IPS DF 4.7 (cell line): ENCODE results near the gene KRTAP5-9.
"Not testable (repeated sequence)": the region's sequence is repeated elsewhere in the genome, so short reads cannot be mapped to it uniquely, and the experiment has no call there.

Source experiments
- DNase-seq: peaks from one replicate; pipeline ENCODE4 v3.0.0-alpha.2; 2013; ENCODE audit warnings: low spot score; ENCODE audit errors: extremely low read depth

KRTAP5-9 gene

DNA sequence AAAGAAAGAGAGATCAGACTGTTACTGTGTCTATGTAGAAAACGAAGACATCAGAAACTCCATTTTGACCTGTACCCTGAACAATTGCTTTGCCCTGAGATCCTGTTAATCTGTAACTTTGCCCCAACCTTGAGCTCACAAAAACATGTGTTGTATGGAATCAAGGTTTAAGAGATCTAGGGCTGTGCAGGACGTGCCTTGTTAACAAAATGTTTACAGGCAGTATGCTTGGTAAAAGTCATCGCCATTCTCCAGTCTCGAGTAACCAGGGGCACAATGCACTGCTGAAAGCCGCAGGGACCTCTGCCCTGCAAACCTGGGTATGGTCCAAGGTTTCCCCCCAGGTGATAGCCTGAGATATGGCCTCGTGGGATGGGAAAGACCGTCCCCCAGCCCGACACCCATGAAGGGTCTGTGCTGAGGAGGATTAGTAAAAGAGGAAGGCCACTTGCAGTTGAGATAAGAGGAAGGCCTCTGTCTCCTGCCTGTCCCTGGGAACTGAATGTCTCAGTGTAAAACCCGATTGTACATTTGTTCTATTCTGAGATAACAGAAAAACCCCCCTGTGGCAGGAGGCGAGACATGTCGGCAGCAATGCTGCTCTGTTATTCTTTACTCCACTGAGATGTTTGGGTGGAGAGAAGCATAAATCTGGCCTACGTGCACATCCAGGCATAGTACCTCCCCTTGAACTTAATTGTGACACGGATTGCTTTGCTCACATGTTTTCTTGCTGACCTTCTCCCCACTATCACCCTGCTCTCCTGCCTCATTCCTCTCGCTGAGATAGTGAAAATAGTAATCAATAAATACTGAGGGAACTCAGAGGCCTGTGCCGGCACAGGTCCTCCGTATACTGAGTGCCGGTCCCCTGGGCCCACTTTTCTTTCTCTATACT is 13.3 kb upstream of the KRTAP5-9 start:
- DNase-seq = not testable (repeated sequence)

DNA sequence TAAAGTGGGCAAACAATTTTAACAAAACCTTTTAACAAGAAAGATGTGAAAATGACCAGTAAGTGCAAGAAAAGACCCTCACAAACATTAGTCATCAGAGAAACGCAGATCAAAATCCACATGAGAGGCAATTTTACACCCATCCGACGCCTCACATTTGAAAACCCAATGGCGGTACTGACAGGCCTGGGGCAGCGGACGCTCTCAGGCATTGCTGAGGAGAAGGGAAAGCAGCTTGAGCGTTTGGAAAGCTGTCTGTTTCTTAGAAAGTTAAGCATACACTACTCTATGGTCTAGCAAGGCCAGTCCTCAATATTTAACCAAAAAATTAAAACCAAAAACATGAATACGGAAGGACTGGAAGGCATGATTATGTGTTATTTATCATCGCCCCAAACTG is 12.4 kb upstream of the KRTAP5-9 start:
- no peak for DNase-seq

DNA sequence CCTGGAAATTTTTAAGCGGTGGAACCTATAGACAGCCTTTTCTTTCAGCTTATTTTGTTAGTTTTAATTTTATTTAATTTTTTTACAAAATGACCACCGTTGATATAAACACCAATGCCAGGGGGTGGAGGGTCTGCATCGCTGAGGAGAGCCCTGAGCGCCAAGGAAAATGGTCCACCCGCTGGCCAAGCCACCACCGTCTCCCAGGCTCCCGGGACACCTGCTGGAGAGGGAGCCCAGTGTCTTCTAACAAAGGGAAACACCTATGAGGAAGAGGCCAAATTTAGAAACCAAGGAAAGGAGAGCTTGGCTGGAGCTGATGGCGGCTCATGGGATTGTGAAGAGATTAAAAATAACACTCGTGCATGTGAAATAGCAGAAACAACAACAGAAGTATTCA is 10.7 kb upstream of the KRTAP5-9 start:
- no peak for DNase-seq

DNA sequence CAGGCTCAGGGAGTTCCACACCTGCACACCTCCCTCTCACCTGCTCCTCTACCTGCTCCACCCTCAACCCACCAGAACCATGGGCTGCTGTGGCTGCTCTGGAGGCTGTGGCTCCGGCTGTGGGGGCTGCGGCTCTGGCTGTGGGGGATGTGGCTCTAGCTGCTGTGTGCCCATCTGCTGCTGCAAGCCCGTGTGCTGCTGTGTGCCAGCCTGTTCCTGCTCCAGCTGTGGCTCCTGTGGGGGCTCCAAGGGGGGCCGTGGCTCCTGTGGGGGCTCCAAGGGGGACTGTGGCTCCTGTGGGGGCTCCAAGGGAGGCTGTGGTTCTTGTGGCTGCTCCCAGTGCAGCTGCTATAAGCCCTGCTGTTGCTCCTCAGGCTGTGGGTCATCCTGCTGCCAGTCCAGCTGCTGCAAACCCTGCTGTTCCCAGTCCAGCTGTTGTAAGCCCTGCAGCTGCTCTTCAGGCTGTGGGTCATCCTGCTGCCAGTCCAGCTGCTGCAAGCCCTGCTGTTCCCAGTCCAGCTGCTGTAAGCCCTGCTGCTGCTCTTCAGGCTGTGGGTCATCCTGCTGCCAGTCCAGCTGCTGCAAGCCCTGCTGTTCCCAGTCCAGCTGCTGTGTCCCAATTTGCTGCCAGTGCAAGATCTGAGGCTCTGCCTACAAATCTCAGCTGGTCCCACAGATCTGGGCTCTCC is 10.1 kb upstream of the KRTAP5-9 start, which contains the start of gene KRTAP5-8:
Gene KRTAP5-8, plus strand, starts transcription at position 49 of the 689 bp plus-strand sequence. Its CDS starts 31 bp downstream, at position 80.
- not testable (repeated sequence) for DNase-seq

DNA sequence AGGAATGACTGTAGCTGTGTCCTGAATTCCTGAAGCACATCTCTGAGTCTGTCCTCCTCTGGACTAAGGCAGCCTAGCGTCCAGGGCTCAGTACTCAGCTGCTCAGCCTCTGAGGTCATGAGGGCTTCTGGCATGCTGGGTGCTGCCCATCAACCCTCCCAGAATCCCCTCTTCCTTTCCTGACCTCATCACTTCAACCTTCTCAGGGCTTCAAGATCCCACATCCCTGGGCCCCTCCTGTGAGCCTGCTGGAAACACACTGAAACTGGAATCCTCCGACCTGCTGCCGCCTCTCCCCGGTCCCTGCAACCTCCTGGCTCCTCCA is 9.6 kb upstream of the KRTAP5-9 start:
- no peak for DNase-seq

DNA sequence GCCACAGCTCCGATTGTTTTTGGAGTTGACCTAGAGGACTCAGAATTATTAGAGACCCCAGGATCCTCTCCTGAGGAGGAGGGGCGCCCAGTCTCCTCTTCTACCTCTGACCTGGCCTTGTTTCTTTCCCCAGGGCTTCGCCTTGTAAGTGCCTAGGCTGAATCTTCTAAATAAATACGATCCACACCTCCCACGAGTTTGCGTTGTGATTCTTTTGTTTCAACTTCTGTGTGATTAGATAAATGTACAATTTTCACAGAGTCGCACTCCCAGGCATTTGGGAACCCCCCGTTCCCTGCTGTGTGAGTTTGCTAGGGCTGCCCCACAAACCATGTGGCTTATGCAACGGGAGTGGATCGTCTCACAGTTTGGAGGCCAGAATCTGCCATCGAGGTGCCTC is 9.2 kb upstream of the KRTAP5-9 start:
- no peak for DNase-seq

DNA sequence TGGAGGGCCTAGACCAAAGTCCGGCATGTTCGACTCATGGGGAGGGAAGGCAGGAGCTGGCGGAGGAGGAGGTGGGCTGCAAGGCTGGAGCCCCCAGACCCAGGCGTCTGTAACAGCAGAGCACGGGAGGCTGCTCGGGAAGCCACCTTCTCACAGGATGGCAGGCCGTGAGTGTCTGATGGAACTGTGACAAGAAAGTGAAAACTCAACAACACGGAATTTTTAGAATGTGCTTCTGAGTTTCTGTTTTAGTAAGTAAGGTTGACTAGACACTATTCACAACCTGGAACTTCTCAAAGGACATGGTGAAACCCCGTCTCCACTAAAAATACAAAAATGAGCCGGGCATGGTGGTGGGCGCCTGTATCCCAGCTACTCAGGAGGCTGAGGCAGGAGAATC is 8.2 kb upstream of the KRTAP5-9 start:
- not testable (repeated sequence) for DNase-seq

DNA sequence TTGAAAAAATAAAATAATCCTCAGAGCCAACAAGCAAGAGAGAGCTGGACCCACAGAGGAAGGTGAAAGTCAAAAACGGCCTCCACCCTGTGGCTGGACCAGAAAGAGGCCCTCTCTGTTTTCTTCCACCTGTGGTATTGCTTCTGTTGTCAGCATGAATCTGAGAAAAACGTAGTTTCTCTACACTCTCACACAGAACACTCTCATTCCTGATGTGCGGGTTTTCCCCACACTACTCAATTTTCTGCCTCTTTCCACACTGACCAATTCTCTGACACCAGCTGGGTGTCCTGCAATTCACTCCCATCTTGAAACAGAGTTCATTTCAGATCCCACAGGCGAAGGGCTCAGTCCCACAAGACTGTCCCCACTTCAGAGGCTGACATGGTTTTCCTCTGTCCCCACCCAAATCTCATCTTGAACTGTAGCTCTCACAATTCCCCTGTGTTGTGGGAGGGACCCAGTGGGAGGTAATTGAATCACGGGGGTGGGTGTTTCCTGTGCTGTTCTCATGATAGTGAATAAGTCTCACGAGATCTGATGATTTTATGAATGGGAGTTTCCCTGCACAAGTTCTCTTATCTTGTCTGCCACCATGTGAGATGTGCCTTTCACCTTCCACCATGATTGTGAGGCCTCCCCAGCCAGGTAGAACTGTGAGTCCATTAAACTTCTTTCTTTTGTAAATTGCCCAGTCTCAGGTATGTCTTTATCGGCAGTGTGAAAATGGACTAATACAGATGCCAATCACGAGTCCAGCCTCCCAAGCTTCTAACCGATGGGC is 7.5 kb upstream of the KRTAP5-9 start:
- not testable (repeated sequence) for DNase-seq

DNA sequence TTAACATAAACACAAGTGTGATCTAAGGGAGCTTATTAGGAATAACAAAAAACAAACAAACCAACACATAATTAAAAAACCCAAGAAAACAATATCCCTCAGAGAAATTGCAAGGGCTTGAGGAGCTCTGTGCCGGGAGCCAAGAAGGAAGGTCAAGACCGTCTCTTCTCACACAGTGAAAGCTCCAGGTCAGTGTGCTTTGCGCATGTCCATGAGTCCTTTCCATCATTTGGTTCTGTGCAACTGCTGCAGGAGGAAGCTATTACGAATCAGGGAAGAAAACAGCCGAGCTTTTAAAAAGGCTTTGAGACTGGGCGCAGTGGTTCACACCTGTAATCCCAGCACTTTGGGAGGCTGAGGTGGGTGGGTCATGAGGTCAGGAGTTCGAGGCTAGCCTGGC is 5.8 kb upstream of the KRTAP5-9 start:
- DNase-seq = no peak

DNA sequence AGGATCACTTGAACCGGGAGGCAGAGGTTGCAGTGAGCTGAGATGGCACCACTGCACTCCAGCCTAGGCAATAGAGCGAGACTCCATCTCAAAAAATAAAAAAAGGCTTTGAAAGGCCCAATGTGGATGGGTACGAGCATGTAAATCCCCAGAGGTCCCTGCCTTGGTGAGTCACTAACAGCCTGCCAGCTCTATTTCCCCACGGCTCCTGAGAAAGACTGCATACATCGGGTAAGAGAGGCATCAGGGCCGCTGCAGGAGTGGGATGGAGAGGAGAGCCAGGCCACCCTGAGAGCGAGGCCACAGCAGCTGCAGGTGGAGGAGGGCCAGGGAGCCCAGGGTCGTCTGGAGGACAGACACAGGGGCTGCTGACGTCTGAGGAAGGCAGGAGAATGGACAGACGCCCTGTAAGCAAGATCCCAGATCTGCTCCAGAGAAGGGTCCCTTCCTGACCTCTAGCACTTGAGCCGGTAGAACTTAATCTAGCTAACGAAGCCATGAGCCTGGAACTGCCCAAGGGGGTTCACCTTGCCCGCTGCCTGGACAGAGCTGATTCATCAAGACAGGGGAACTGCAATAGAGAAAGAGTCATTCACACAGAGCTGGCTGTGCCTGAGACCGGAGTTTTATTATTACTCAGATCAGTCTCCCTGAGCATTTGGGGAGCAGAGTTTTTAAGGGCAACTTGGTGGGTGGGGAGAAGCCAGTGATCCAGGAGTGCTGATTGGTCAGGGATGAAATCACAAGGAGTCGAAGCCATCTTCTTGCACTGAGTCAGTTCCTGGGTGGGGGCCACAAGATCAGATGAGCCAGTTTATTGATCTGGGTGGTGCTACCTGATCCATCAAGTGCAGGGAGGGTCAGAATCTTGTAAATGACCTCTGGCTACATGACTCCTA is 5.1 kb upstream of the KRTAP5-9 start:
- no peak for DNase-seq

DNA sequence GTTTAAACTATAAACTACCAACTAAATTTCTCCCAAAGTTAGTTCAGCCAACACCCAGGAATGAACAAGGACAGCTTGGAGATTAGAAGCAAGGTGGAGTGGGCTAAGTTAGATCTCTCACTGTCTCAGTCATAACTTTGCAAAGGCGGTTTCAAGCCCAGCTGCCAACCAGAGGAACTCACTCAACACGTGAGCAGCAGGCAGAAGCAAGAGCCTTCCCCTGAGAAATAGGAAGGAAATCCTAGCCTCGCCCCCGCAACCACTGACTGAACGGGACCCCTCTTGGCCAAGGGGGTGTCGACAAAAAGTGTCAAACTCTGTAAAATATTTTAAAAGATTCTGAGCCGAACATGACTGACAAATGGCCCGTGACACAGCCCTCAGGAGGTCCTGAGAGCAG is 4.4 kb upstream of the KRTAP5-9 start:
- DNase-seq = no peak

DNA sequence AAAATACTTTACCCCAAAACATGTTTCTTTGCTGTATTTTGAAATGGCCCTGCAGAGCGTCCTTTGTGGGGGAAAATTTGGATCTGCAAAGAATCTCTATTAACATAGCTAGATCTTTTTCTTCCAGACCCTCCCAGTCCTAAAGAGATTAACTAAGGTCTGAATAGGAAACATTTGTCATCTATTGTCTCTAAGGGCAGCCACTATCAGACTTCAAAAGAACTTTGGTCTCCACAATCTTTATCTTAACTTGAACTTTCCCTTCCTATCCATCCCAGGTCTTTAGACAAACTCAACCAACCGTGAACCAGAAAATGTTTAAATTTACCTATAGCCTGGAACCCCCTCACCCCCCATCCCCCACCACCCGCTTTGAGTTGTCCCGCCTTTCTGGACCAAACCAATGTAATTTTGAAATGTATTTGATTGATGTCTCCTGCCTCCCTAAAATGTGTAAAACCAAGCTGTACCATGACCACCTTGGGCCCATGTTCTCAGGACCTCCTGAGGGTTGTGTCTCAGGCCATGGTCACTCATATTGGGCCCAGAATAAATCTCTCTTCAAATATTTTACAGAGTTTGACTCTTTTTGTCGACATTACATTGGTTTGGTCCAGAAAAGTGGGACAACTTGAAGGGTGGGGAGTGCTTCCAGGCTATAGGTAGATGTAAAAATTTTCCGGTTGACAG is 3.5 kb upstream of the KRTAP5-9 start:
- DNase-seq = no peak

DNA sequence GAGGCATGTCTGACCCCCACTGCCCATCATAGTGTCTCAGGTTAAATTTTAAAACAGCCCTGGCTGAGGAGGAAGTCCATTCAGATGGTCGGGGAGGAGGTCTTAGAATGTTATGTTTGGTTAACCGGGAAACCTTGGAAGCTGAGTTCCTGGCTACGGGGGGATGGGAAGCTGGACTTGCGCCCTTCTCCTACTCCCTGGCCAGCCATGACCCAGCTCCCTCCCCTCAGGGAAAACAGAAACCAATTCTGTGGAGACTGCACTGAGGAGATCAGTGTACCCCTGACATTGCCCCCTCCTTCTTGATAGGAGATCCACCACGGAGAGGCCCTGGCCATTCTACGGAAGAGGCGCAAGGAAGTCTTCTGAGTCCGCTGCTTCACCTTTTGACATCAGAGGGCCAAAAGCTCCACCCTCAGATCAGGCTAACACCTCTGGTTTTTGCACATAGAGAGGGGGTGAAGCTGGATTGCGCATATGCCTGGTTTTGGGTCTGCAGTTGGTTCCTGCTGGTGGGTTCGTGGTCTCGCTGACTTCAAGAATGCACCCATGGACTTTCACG is 2.7 kb upstream of the KRTAP5-9 start:
- DNase-seq = no peak

DNA sequence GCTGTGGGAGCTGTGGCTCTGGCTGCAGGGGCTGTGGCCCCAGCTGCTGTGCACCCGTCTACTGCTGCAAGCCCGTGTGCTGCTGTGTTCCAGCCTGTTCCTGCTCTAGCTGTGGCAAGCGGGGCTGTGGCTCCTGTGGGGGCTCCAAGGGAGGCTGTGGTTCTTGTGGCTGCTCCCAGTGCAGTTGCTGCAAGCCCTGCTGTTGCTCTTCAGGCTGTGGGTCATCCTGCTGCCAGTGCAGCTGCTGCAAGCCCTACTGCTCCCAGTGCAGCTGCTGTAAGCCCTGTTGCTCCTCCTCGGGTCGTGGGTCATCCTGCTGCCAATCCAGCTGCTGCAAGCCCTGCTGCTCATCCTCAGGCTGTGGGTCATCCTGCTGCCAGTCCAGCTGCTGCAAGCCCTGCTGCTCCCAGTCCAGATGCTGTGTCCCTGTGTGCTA is 514 bp downstream of the KRTAP5-9 start:
- no peak for DNase-seq

DNA sequence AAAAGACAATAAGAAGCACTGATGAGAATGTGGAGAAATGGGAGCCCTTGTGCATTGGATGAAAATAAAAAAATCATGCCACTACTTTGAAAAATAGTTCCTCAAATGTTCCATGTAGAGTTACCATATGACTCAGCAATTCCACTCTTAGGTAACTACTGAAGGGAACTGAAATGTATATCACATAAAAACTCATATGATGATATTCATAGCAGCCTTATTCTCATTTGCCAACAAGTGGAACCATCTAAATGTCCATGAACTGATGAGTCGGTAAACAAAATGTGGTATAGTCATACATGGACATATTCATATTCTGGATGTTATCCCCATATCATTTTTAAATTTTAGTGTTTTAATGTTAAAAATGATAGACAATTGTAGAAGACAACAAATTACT is 3.5 kb downstream of the KRTAP5-9 start:
- no peak for DNase-seq

DNA sequence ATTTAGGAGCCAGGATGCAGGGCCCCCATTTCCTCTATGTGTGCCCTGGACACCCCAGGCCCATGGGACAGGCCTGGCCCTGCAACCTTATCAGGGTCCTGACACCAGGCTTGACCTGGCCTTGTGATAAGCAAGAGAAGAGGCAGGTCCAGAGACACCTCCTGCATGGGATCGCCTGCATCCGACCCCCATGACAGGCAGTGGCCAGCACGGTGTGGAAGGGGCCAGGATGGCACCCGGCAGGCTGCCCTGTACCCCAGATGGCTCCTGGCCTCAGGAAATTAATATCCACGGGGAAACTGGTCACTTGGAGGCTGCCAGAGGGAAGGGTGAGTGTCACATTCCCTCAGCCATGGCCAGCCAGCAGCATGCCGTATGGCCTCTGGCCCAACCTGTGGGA is 6.8 kb downstream of the KRTAP5-9 start:
- DNase-seq = no peak

DNA sequence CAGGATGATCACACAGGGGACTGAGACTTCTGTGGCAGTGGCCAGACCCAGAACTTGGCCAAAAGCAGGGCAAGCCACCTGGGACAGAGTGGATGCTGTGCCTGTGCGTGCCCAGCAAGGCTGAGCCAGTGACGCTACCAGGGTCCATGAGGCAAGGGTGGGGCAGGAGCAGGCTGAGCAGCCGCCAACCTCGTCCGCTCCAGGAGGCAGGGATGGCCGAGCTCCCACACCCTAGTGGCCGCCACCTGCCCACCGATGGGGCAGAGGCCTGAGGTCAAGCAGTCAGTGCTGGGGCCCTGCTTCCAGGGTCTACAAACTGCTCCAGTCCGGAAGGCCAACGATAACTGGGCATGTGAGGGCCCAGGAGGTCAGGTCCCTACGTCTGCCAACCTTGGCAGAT is 7.3 kb downstream of the KRTAP5-9 start:
- DNase-seq = no peak

DNA sequence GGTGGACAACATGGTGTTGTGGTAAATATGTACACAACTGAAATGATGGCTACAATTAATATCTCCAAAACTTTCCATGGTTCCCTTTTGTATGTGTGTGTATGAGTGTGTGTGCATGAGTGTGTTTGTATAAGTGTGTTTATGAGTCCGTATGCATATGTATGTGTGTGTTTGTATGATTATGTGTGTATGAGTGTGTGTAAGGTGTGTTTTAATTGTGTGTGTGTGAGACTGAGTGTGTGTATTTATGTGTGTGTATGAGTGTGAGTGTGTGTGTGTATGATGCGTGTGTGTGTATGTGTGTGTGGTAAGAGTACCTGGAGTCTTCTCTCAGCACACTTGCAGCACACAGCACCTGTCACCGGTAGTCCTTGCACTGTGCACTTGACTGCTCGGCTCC is 7.8 kb downstream of the KRTAP5-9 start:
- DNase-seq = no peak

DNA sequence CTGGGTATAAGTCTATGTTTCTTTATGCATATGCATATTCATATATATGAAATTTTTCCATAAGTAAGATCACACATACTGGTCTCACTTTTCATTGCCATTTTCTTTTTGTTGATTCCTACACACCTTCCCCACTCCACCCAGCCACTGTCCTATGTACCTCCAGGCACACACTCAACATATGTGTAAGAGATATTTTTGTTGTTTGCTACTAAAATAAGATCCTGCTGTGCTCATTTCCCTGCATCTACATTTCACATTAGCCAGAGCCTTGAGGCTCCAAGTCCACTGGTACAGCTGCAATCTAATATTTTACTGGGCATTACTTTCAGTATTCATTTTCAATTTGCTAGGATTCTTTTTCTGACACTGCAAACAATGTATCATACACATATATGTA is 9.0 kb downstream of the KRTAP5-9 start:
- DNase-seq = no peak

DNA sequence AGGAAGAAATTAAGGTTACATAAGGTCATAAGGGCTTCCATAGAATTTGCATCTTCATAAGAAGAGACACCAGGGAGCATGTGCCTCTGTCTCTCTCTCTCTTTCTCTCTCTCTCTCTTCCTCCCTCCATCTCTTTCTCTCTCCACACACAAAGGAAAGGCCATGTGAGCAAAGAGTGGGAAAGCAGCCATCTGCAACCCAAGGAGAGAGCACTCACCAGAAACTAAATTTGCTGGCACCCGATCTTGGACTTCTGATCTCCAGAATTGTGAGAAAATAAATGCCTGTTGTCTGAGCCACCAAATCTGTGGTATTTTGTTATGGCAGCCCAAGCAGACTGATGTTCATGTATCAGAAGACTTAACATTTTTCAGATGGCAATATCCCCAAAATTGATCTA is 10.8 kb downstream of the KRTAP5-9 start:
- DNase-seq = no peak
